Endothelial cell of umbilical vein (primary cell): ENCODE data around the gene VPREB3. TPM values are rescaled to one million over a fixed set of nuclear protein-coding genes. Genes with fewer than 3 reads are reported as not detected.

Source experiments
- BruUV-seq: library from RNA; stranded (reverse); fragments of 400-500 nt; replicated peaks from 2 replicates; lab custom pipeline; 2021; lab: Mats Ljungman, UMichigan
- CTCF ChIA-PET: fragments of 300-600, 350-600 bp; sonication (Branson Sonifier 250); formaldehyde crosslinking; loops from one replicate; lab custom pipeline; 2021; ENCODE audit warnings: antibody characterized with exemption, inconsistent platforms; lab: Charles Lee
- POLR2A ChIA-PET: fragments of 300-600, 350-600 bp; sonication (Branson Sonifier 250); formaldehyde crosslinking; loops from one replicate; lab custom pipeline; 2021; ENCODE audit warnings: antibody characterized with exemption, inconsistent platforms; lab: Charles Lee
- DNase-seq: peaks from one replicate; pipeline ENCODE4 v3.0.0-alpha.2; 2011; ENCODE audit warnings: low read depth, low spot score
- FAIRE-seq: peaks from 2 replicates; lab custom pipeline; 2011; peaks lifted over from hg19 to GRCh38; lab: Jason Lieb, UNC
- H2AFZ ChIP-seq: 2 replicates; pipeline ENCODE4 v1.6.0; 2012; ENCODE audit warnings: low read depth, low read length, control low read depth, inconsistent platforms
- H3K27ac ChIP-seq: 2 replicates; pipeline ENCODE4 v1.5.1; 2011; ENCODE audit warnings: low read depth, mild to moderate bottlenecking, control low read depth, low read length, moderate library complexity; ENCODE audit not compliant: insufficient read depth
- H3K27me3 ChIP-seq, 2 experiments: 2 replicates each; pipeline versions ENCODE4 v1.6.0 to v1.6.1; 2011; ENCODE audit warnings: low read length in 2 of 2, mixed read lengths in 1 of 2; ENCODE audit not compliant: control insufficient read depth in 2 of 2, insufficient read depth in 2 of 2
- H3K36me3 ChIP-seq, 2 experiments: 2 replicates in 1 of 2; 3 replicates in 1 of 2; pipeline ENCODE4 v1.5.1; 2011; ENCODE audit warnings: low read length in 2 of 2, mild to moderate bottlenecking in 1 of 2, moderate library complexity in 1 of 2; ENCODE audit not compliant: control insufficient read depth in 2 of 2, insufficient read depth in 2 of 2; ENCODE audit errors: extremely low read depth in 1 of 2
- H3K4me1 ChIP-seq: 3 replicates; pipeline ENCODE4 v1.5.1; 2011; ENCODE audit warnings: mild to moderate bottlenecking, low read length; ENCODE audit not compliant: control insufficient read depth, insufficient read depth; ENCODE audit errors: extremely low read depth
- H3K4me2 ChIP-seq: 2 replicates; pipeline ENCODE4 v1.6.1; 2011; ENCODE audit warnings: low read length, control low read depth, mixed read lengths; ENCODE audit not compliant: insufficient read depth
- H3K4me3 ChIP-seq, 3 experiments: fragments of 200-600 bp in 1 of 3; sonication (generic), shearing (Covaris generic) in 1 of 3; replicated peaks in 1 of 3; 2 replicates each; pipeline ENCODE4 v1.5.1; 2011 to 2016; ENCODE audit warnings: control low read depth in 3 of 3, low read length in 3 of 3, mild to moderate bottlenecking in 2 of 3, inconsistent platforms in 1 of 3, low read depth in 1 of 3, moderate library complexity in 1 of 3; ENCODE audit not compliant: insufficient read depth in 1 of 3
- H3K79me2 ChIP-seq: 2 replicates; pipeline ENCODE4 v1.6.0; 2012; ENCODE audit warnings: low read length, inconsistent platforms; ENCODE audit not compliant: control insufficient read depth, insufficient read depth
- H3K9ac ChIP-seq: replicated peaks from 2 replicates; pipeline ENCODE3; 2011; ENCODE audit warnings: low read length, control low read depth; ENCODE audit not compliant: insufficient read depth; ENCODE audit errors: extremely low read depth
- H3K9me1 ChIP-seq: replicated peaks from 3 replicates; pipeline ENCODE4 v1.6.0; 2011; ENCODE audit warnings: mild to moderate bottlenecking, low read length; ENCODE audit not compliant: control insufficient read depth, insufficient read depth; ENCODE audit errors: extremely low read depth
- H3K9me3 ChIP-seq: replicated peaks from 2 replicates; pipeline ENCODE4 v1.5.1; 2012; ENCODE audit warnings: low read length, inconsistent platforms; ENCODE audit not compliant: control insufficient read depth, insufficient read depth
- H4K20me1 ChIP-seq: replicated peaks from 2 replicates; pipeline ENCODE3; 2011; ENCODE audit warnings: mild to moderate bottlenecking, low read length; ENCODE audit not compliant: control insufficient read depth, insufficient read depth; ENCODE audit errors: extremely low read depth
- CTCF ChIP-seq, 2 donors: IDR thresholded peaks; 1 replicate in 1 of 2; 2 replicates in 1 of 2; pipeline ENCODE4 v1.5.1; 2011; ENCODE audit warnings: low read length in 2 of 2, mild to moderate bottlenecking in 2 of 2, moderate library complexity in 2 of 2, control low read depth in 1 of 2, inconsistent platforms in 1 of 2, low read depth in 1 of 2; ENCODE audit not compliant: insufficient read depth in 1 of 2; ENCODE audit errors: extremely low read depth in 1 of 2
- EZH2 ChIP-seq: IDR thresholded peaks from 2 replicates; pipeline ENCODE4 v1.6.1; 2012; ENCODE audit warnings: borderline replicate concordance, low read depth, mild to moderate bottlenecking, moderate library complexity, low read length, inconsistent platforms; ENCODE audit not compliant: severe bottlenecking
- FOS ChIP-seq: IDR thresholded peaks from 2 replicates; pipeline ENCODE4 v1.6.1; 2011; ENCODE audit warnings: mild to moderate bottlenecking, low read length, moderate library complexity, borderline replicate concordance; ENCODE audit not compliant: insufficient read depth
- GATA2 ChIP-seq: IDR thresholded peaks from 2 replicates; pipeline ENCODE4 v1.7.0; 2011; ENCODE audit warnings: low read depth, mild to moderate bottlenecking, moderate library complexity, mixed read lengths, low read length; ENCODE audit not compliant: insufficient read length, insufficient read depth
- JUN ChIP-seq: IDR thresholded peaks from 2 replicates; pipeline ENCODE4 v1.6.1; 2011; ENCODE audit warnings: borderline replicate concordance, low read depth; ENCODE audit not compliant: insufficient read length, insufficient read depth
- MYC ChIP-seq: IDR thresholded peaks from one replicate; pipeline ENCODE4 v1.6.1; 2011; ENCODE audit warnings: mild to moderate bottlenecking, low read depth, low read length
- POLR2A ChIP-seq: IDR thresholded peaks from 2 replicates; pipeline ENCODE4 v1.6.1; 2012; ENCODE audit warnings: low read depth, mild to moderate bottlenecking, control low read depth, low read length
- POLR2AphosphoS5 ChIP-seq: IDR thresholded peaks from 2 replicates; pipeline ENCODE4 v1.6.1; 2012; ENCODE audit warnings: low read depth, mild to moderate bottlenecking, control low read depth, low read length, moderate library complexity; ENCODE audit not compliant: insufficient read depth
- dilution Hi-C: fragments of 300-500 bp; cut with MboI; formaldehyde crosslinking; loops from one replicate; pipeline ENCODE4 v1.15.0; 2019; ENCODE audit warnings: low sequenced_read_pairs; ENCODE audit not compliant: extremely low pct_ligation_motif_present
- intact Hi-C: fragments of 100-400 bp; cut with micrococcal nuclease; formaldehyde crosslinking; loops from one replicate; pipeline ENCODE4 v1.10.0; 2022
- polyA plus RNA-seq, 4 experiments: library from polyadenylated mRNA; depleted of rRNA in 3 of 4; stranded (reverse) in 3 of 4; unstranded in 1 of 4; fragments of >200 nt; gene quantifications; 2 replicates each; pipeline versions ENCODE4 v1.2.1 to v1.2.3, GENCODE V29; 2011 to 2012; ENCODE audit warnings: missing spikeins in 1 of 4
- total RNA-seq: library from RNA; stranded (reverse); gene quantifications from 2 replicates; pipeline ENCODE4 v1.2.3, GENCODE V29; 2021
- TF ChIP-seq, protein P1 (sequence below): IDR thresholded peaks from 2 replicates; pipeline ENCODE4 v1.6.1; 2011; ENCODE audit not compliant: insufficient read depth, insufficient read length

VPREB3 gene
- total and polyA plus RNA-seq, 2 donors (not counting 3 experiments of a cell fraction or from before 2014, with no cell fraction given), result not detected

- H3K36me3 ChIP-seq, result peaks cover 5 to 23% of the 10 kb centered on the region in 2 experiments
- TF ChIP-seq JUN, result no peak
- TF ChIP-seq MYC, result no peak
- no peaks in the 10 kb centered on the region for H3K4me1 ChIP-seq
- H2AFZ ChIP-seq, result no peak overlapping the region
- no peaks in the 10 kb centered on the region for H3K9me1 ChIP-seq
- DNase-seq, result no peak
- dilution Hi-C loops, result no loop called here
- no peaks in the 10 kb centered on the region for H3K9me3 ChIP-seq
- H3K27me3 ChIP-seq, result no peaks in the 10 kb centered on the region
- no peak overlapping the region for H3K4me3 ChIP-seq
- H3K4me2 ChIP-seq, result no peak overlapping the region
- ChIA-PET CTCF (interaction anchor here (2.0 kb wide), 1 partner anchor 106 kb away, joined by 5 read pairs; no protein-coding TSS in a partner anchor), POLR2A (no interaction called here)
- H3K79me2 ChIP-seq, result no peaks in the 10 kb centered on the region
- no peak overlapping the region for H3K9ac ChIP-seq
- no peak for FAIRE-seq
- intact Hi-C loops, result no loop called here
- H4K20me1 ChIP-seq, result no peaks in the 10 kb centered on the region
- no peak overlapping the region for H3K27ac ChIP-seq
- BruUV-seq, result no TSS peak
Measured at GRCh38 chr22:23743303-23743705, 10.9 kb downstream of the VPREB3 start.

DNA sequence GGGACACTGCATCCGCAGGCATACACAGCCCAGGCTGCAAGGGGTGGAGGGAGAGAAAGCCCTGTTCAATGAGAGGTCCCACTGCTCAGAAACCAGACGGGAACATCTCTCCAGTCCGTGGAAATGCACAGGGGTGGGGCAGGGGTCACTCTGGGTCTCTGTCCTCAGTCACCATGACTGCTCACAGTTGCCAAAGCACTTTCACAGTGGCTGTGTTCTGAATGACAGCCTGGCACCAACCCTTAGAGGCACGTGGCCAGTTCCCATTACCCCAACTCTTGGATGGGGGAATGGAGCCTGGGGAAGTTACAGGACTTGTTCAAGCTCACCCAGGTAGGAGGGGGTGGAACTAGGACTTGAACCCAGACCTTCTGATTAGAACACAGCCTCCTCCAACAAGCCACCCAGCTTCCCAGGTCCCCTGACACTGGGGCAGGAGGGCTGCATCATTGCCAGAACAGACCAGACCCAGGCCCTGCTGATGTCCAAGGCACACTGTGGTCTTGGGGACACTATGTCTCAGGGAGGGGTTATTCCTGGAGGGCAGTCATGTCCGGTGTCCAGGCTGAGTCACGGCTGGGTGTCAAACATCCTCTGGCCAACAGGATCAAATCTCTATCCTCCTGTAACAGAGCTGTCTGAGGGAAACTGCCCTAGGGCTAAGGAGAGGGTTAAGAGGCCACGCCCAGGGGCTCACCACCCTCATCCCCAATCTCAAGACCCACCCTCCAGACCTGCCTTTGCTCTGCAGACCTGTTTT lies 11.5 kb downstream of the VPREB3 start:
- Histone ChIP-seq H3K4me3 (no peak overlapping the region), H4K20me1 (no peaks in the 10 kb centered on the region), H3K9me3 (no peaks in the 10 kb centered on the region), H2AFZ (no peak overlapping the region), H3K4me2 (no peak overlapping the region), H3K9ac (no peak overlapping the region), H3K79me2 (no peaks in the 10 kb centered on the region), H3K27ac (no peak overlapping the region), H3K4me1 (no peaks in the 10 kb centered on the region), H3K36me3 (peaks cover 5 to 23% of the 10 kb centered on the region in 2 experiments), H3K27me3 (no peaks in the 10 kb centered on the region), H3K9me1 (no peaks in the 10 kb centered on the region)
- no TSS peak for BruUV-seq
- FAIRE-seq (no peak), DNase-seq (no peak)
- dilution Hi-C loops (no loop called here), intact Hi-C loops (no loop called here)
- TF ChIP-seq GATA2 (no peak), POLR2A (no peak), CTCF (IDR thresholded peaks at IDR 0.05; ENCODE audit: extremely low read depth in 1 of 2, insufficient read depth in 1 of 2, low read depth in 1 of 2, low read length in 2 of 2) (no peak), EZH2 (no peak), FOS (no peak), MYC (no peak), JUN (no peak), POLR2AphosphoS5 (no peak)
- TF ChIP-seq, protein P1, sequence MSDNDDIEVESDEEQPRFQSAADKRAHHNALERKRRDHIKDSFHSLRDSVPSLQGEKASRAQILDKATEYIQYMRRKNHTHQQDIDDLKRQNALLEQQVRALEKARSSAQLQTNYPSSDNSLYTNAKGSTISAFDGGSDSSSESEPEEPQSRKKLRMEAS, result no peak
- ChIA-PET CTCF (no interaction called here), POLR2A (no interaction called here)
